BJ (cell line): Measurements from ENCODE around the gene CDC5L. TPM values are rescaled to one million over a fixed set of nuclear protein-coding genes. Genes with fewer than 3 reads are reported as not detected.

Source experiments
- CTCF ChIA-PET: fragments of 350-600 bp; formaldehyde crosslinking; extraction: SDS; loops from one replicate; lab custom pipeline; 2021; ENCODE audit warnings: antibody characterized with exemption, inconsistent platforms; lab: Yijun Ruan, JAX
- POLR2A ChIA-PET: fragments of 300-600 bp; sonication (Branson Sonifier 250); formaldehyde crosslinking; extraction: SDS; loops from one replicate; lab custom pipeline; 2021; ENCODE audit warnings: antibody characterized with exemption; lab: Charles Lee
- DNase-seq: peaks from one replicate; pipeline ENCODE4 v3.0.0-alpha.2; 2011; ENCODE audit warnings: low read depth
- H3K27me3 ChIP-seq: 2 replicates; pipeline ENCODE4 v1.6.0; 2011; ENCODE audit warnings: low read length; ENCODE audit not compliant: control insufficient read depth, insufficient read depth
- H3K36me3 ChIP-seq: 2 replicates; pipeline ENCODE4 v1.5.1; 2011; ENCODE audit warnings: low read length; ENCODE audit not compliant: control insufficient read depth, insufficient read depth
- H3K4me3 ChIP-seq: 2 replicates; pipeline ENCODE4 v1.5.1; 2011; ENCODE audit warnings: low read depth, mild to moderate bottlenecking, control low read depth, low read length
- CTCF ChIP-seq: IDR thresholded peaks from 2 replicates; pipeline ENCODE4 v1.5.1; 2011; ENCODE audit warnings: low read depth, mild to moderate bottlenecking, control low read depth, inconsistent platforms, low read length, moderate library complexity; ENCODE audit not compliant: insufficient read depth
- polyA plus RNA-seq: library from polyadenylated mRNA; depleted of rRNA; stranded (reverse); fragments of >200 nt; gene quantifications from 2 replicates; pipeline ENCODE4 v1.2.3, GENCODE V29; 2011

CDC5L gene
- polyA plus RNA-seq, 1 experiment = 7.6 TPM

DNA sequence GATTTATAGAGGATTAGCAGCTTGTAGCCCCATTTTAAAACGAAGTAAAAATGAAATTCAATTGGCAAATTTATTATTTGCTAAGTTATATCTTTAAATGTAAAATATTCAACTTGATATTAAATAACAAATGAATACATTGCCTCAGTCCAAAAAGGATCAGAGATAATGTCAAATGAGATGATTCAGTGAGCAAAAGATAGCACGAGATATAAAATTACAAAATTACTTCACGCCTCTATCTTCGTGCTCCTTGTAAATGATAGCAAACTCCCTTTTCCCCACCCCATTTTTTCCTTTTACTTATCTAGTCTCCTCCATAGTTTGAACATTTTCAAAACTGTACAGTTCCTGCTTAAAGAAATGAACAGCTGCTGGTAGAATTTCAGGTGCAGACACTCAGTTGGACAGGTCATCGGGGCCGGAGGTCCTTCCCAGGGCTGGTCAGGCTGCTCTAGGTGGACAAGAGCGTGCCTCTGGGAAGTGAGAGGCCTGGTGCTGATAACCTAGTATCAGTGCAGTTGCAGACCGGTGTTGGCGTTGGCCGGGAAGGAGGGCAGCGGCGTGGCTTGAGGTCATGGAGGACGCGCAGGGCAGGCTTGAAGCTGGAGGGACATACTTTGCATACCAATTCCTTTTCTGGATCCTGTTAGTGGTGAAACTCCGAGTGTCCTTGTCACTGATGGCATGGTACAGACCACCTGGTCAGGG is 83.9 kb downstream of the CDC5L start:
- no peak for DNase-seq
- ChIA-PET CTCF (interaction anchor here (0.9 to 2.8 kb wide), 3 partner anchors 8 to 1452 kb away, joined by 3 to 36 read pairs (median 8); no protein-coding TSS in a partner anchor), POLR2A (no interaction called here)
- Histone ChIP-seq H3K36me3 (no peaks in the 10 kb centered on the region), H3K27me3 (0 out of 2 replicates have a peak, but pooled peaks cover 2% of the 10 kb centered on the region), H3K4me3 (no peak overlapping the region)
- no peak for TF ChIP-seq CTCF

DNA sequence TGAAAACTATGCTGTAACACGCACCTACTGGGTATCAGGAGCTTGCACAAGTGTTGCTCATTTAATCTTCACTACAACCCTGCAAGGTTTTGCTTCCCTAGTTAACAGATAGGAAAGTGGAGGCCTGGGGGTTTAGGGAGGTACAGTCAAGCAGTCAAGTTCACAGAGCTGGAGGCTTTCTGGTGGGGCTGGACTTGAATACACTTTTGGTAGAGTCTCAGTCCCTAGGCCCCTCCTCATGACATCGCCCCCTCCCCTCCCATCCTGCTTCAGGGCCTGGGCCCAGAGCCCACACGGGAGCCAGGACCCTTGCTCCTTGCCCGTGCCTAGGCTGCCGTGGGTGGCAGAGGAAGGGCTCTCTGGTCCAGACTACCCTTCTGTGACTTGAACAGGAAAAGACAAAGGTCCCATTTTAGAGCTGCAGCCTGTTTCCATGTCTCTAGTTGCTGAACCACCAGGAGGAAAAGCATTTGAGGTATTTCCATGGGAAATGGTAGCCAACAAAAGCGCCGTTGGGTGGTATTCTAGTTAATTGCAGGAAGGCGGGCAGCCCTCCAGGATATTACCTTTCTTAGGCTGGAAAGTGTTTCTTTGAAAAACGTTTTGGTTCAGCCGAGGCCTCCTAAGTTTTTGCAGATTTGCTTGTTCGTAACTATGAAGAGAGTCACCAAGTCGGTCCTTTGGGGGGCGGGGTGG is 84.9 kb downstream of the CDC5L start:
- no peak for DNase-seq
- no peak for TF ChIP-seq CTCF
- H3K36me3 ChIP-seq = no peaks in the 10 kb centered on the region
- H3K4me3 ChIP-seq = no peak overlapping the region
- POLR2A ChIA-PET = no interaction called here
- 0 out of 2 replicates have a peak, but pooled peaks cover 2% of the 10 kb centered on the region for H3K27me3 ChIP-seq
- CTCF ChIA-PET = interaction anchor here (0.8 to 0.9 kb wide), 2 partner anchors 14 to 22 kb away, joined by 3 read pairs; no protein-coding TSS in a partner anchor

DNA sequence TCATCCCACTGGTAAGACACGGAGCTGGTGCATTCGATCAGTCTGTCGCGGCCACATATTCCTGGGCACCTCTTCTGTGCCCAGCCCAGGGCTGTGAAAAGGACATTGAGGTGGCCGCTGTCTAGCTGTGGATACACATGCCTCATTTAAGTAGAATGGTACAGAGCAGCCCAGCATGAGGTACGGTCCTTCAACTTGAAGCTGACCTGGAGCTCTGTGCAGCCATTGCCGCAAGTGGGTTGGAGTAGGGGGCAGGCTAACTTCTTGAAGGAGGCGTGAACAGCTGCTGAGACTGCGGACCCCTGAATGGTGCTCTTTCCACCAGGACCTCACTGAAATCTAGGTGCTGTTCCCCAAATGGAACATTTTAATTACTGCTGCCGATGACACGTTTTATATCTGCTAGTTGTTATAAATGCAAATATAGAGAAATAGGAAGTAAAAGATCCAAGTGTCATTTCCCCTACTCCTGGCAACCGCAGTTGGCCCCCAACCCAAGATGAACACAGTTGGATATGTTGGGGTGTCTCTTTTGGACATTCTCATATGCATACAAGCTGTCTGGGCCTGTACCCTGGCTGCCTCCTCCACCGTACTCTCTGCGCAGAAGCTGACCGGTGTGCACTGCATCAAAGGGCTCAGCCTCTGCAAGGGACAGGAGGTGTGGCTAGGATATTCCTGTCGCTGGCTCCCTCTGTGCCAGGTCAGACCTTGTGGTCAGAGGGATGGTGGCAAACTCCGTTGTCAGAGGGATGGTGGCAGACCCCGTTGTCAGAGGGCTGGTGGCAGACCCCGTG is 86.1 kb downstream of the CDC5L start:
- Histone ChIP-seq H3K4me3 (no peak overlapping the region), H3K36me3 (no peaks in the 10 kb centered on the region), H3K27me3 (0 out of 2 replicates have a peak, but pooled peaks cover 2% of the 10 kb centered on the region)
- DNase-seq = no peak
- ChIA-PET POLR2A (no interaction called here), CTCF (interaction anchor here (0.7 kb wide), 1 partner anchor 1450 kb away, joined by 3 read pairs; no protein-coding TSS in a partner anchor)
- TF ChIP-seq CTCF = no peak

GRCh38 chr6:44474190-44474631 is 86.7 kb downstream of the CDC5L start:
- DNase-seq = no peak
- H3K4me3 ChIP-seq = no peak overlapping the region
- TF ChIP-seq CTCF = no peak
- ChIA-PET CTCF (interaction anchor here (0.7 to 3.0 kb wide), 11 partner anchors 10 to 1449 kb away, joined by 3 to 36 read pairs (median 11); no protein-coding TSS in a partner anchor), POLR2A (no interaction called here)
- 0 out of 2 replicates have a peak, but pooled peaks cover 2% of the 10 kb centered on the region for H3K27me3 ChIP-seq
- no peaks in the 10 kb centered on the region for H3K36me3 ChIP-seq
